ENCODE results near the gene COPS6. TPM values are rescaled to one million over a fixed set of nuclear protein-coding genes. Genes with fewer than 3 reads are reported as not detected.

The COPS6 gene
- total RNA-seq, 4 donors from 2014 or later: 31.8 to 110 (median 53.1) TPM

DNA sequence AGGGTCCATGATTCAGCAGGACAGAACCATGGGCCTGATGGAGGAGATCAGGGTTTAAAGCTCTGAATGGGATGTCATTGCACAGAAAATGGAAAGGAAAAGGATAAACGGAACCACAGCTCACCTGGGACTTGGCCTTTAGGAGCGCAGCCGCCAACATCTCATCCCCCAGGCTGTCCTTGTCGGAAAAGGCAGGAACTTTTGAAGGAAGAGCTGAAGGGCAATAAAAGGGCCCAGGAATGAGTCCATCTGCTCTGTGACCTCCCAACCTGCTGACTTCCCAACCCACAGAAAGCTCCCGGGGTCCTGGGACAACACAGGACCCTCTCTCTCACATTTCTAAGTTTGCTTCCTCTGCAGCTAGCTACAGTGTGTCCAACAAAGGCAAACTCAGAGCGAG lies 13.4 kb upstream of the COPS6 start:
- H3K4me1 ChIP-seq: no peaks in the 10 kb centered on the region
- no peaks in the 10 kb centered on the region for H3K27me3 ChIP-seq
- H3K36me3 ChIP-seq: no peaks in the 10 kb centered on the region
- H3K27ac ChIP-seq: no peak overlapping the region
- no peak overlapping the region for H3K4me3 ChIP-seq
- DNase-seq: no peak
- intact Hi-C loops (cut with DNase I; ENCODE audit: low total_unique reads): no loop called here
- H3K9me3 ChIP-seq: peaks cover 0 to 22% of the 10 kb centered on the region in 2 donors
- TF ChIP-seq, protein P1, sequence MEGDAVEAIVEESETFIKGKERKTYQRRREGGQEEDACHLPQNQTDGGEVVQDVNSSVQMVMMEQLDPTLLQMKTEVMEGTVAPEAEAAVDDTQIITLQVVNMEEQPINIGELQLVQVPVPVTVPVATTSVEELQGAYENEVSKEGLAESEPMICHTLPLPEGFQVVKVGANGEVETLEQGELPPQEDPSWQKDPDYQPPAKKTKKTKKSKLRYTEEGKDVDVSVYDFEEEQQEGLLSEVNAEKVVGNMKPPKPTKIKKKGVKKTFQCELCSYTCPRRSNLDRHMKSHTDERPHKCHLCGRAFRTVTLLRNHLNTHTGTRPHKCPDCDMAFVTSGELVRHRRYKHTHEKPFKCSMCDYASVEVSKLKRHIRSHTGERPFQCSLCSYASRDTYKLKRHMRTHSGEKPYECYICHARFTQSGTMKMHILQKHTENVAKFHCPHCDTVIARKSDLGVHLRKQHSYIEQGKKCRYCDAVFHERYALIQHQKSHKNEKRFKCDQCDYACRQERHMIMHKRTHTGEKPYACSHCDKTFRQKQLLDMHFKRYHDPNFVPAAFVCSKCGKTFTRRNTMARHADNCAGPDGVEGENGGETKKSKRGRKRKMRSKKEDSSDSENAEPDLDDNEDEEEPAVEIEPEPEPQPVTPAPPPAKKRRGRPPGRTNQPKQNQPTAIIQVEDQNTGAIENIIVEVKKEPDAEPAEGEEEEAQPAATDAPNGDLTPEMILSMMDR (IDR thresholded peaks at IDR 0.05): no peak
- no peak for TF ChIP-seq POLR2A (IDR thresholded peaks at IDR 0.05)

DNA sequence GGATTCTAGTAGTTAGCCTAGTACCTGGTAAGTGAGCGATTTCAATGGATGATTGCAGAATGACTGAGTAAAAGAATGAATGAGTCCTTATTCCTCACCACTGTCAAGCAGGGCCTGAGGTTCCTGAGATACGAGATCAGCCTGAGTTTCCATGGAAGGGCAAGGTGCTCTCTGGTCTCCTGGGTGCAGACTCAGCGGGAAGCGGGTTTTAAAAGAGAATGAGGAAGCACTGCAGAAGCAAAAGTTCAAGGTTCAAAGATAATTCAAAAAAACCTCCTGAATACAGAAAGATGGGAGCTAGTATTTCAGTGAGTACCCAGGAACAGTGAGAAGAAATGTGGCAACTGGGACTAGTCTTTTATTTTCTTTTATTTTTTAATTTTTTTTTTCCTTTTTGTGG lies 11.6 kb upstream of the COPS6 start:
- Histone ChIP-seq H3K36me3 (no peaks in the 10 kb centered on the region), H3K9me3 (peaks cover 0 to 4% of the 10 kb centered on the region in 2 donors), H3K27ac (no peak overlapping the region), H3K27me3 (no peaks in the 10 kb centered on the region), H3K4me1 (no peaks in the 10 kb centered on the region), H3K4me3 (no peak overlapping the region)
- DNase-seq: no peak
- TF ChIP-seq, protein P1 (IDR thresholded peaks at IDR 0.05): no peak
- TF ChIP-seq POLR2A (IDR thresholded peaks at IDR 0.05): no peak
- intact Hi-C loops (cut with DNase I; ENCODE audit: low total_unique reads): no loop called here

DNA sequence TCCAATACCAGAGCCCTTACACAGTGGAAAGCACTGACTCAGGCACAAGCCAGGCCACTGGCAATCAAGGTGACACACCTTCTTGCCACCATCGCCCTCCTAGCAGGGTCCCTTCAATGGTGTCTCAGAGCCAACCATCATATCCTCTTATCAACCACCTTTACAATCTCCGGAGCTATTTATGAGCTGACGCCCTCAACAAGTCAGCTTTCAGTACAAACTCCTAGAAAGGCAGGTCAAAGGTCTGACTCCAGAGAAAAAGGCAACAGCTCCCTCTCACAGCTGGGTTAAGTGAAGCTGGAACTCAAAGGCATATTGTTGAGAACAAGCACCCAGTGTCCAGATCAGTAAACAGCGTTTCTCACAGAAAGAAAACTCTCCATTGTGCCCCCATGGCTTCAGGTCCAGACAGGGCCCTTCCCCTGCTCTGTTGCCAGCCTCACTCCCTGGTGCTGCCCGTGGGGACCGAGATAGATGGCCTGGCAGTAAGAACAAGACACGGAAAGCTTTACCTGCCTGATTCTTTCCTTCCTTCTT lies 9.7 kb upstream of the COPS6 start:
- no peaks in the 10 kb centered on the region for H3K36me3 ChIP-seq
- no peaks in the 10 kb centered on the region for H3K9me3 ChIP-seq
- no peaks in the 10 kb centered on the region for H3K4me1 ChIP-seq
- TF ChIP-seq, protein P1 (IDR thresholded peaks at IDR 0.05): no peak
- TF ChIP-seq POLR2A (IDR thresholded peaks at IDR 0.05): no peak
- H3K27me3 ChIP-seq: no peaks in the 10 kb centered on the region
- no peak overlapping the region for H3K4me3 ChIP-seq
- no peak for DNase-seq
- H3K27ac ChIP-seq: no peak overlapping the region
- intact Hi-C loops (cut with DNase I; ENCODE audit: low total_unique reads): no loop called here

DNA sequence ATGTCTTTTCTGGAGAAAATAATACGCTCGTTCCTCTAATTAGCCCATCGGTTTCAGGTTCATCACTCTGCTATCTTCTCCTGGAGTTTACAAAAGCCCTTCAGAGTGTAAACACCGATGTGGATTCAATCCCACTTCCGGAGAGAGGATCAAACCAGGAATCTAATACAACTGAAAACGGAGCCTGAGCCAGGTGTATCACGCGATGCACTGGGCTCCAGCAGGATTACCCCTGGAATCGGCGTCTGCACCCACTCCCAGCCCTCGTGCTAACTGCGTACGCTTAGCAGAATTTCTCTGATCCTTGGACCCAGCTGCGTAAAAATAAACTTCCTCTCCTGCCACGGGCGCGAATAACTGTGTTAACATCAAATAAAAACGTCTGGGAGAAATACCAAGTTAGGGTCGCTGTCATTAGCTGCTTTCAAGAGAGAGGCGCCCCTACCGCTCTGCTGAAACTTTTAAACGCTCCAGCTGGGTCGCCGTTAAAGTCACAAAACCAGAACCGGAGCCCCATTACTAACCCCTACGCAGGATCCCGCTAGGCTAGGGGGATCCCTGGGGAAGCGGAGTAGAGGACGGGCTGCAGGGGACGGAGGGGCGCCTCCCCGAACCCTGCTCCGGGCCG lies 7.7 kb upstream of the COPS6 start:
- TF ChIP-seq, protein P1 (IDR thresholded peaks at IDR 0.05): no peak
- TF ChIP-seq POLR2A (IDR thresholded peaks at IDR 0.05): no peak
- Histone ChIP-seq H3K36me3 (no peaks in the 10 kb centered on the region), H3K4me3 (peak overlapping the region; percentile 75 to 97), H3K27me3 (no peaks in the 10 kb centered on the region), H3K4me1 (no peaks in the 10 kb centered on the region), H3K27ac (peak overlapping the region; percentile 73 to 84), H3K9me3 (no peaks in the 10 kb centered on the region)
- intact Hi-C loops (cut with DNase I; ENCODE audit: low total_unique reads): loop anchor here (2.0 kb wide), 1 partner anchor 46 kb away; the partner anchor contains the start of gene MBLAC1
- DNase-seq: no peak

DNA sequence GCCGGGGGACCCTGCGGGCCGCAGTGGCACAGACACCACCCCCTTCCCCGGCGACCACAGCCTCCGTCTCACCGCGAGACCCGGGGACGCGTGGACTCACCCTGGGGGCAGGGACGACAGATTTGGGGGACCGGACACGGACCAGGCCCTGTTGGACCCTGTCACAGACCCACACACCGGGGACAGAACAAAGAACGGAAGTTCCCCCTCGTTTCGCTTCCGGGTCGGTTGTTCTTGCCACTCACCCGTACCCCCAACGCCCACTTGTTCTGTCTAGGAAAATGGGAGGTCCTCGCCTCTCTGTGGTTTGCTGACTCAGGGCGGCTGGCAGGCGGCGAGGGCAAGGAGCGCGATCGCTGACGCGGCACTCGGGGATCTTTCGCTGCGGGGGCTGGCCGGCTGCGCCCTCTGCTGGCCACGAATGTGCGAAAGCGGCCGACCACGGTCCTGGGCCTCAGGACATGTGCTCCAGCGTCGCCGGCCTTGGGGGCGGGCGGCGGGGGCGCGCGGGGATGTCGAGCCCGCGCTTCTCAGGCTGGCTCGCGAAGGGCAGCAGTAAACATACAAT lies 7.2 kb upstream of the COPS6 start, which contains the start of gene ZNF3:
Gene ZNF3 (minus strand): TSS at position 189 of the 568 bp plus-strand sequence. CDS start 4,366 bp downstream, outside the sequence.
- peak; percentile 35 to 75 for TF ChIP-seq POLR2A (IDR thresholded peaks at IDR 0.05)
- TF ChIP-seq, protein P1 (IDR thresholded peaks at IDR 0.05): peak; percentile 95 to 98 (median 96)
- no peaks in the 10 kb centered on the region for H3K27me3 ChIP-seq
- H3K27ac ChIP-seq: peak within 1 kb of the TSS; percentile 73 to 84
- H3K4me1 ChIP-seq: no peaks in the 10 kb centered on the region
- no peaks in the 10 kb centered on the region for H3K36me3 ChIP-seq
- intact Hi-C loops (cut with DNase I; ENCODE audit: low total_unique reads): loop anchor here (2.0 kb wide), 1 partner anchor 45 kb away; the partner anchor contains the start of gene MBLAC1
- H3K9me3 ChIP-seq: no peaks in the 10 kb centered on the region
- peak within 1 kb of the TSS; percentile 75 to 97 for H3K4me3 ChIP-seq
- peak; percentile 98 to 99 for DNase-seq
